Mesothelial cell of epicardium (in vitro differentiated cells): ENCODE results near the gene TRIP12. TPM values are rescaled to one million over a fixed set of nuclear protein-coding genes. Genes with fewer than 3 reads are reported as not detected.

Source experiments
- total RNA-seq: library from RNA; stranded (reverse); gene quantifications from 3 replicates; pipeline ENCODE4 v1.2.1, GENCODE V29; 2021

TRIP12 gene
- total RNA-seq, 1 donor from 2014 or later, result 253 TPM

Other genes starting within 250 kb of the TRIP12 start
- not detected in 3 replicates for gene DNER, start 207.5 kb downstream of the TRIP12 start, total RNA-seq
- gene FBXO36, start 494 bp upstream of the TRIP12 start, total RNA-seq, result 5.1 to 6.2 TPM (median 5.5 TPM) in 3 replicates
- gene SLC16A14, start 146.9 kb upstream of the TRIP12 start, total RNA-seq, result 9.5 to 10.1 TPM (median 9.7 TPM) in 3 replicates